Fibroblast of skin of back (primary cell): ENCODE measurements around the gene HDAC10.
"Not testable (repeated sequence)": the region's sequence is repeated elsewhere in the genome, so short reads cannot be mapped to it uniquely, and the experiment has no call there.

Experiments used
- DNase-seq: peaks from one replicate; pipeline ENCODE4 v3.0.0-alpha.2; 2013

HDAC10 gene

DNA sequence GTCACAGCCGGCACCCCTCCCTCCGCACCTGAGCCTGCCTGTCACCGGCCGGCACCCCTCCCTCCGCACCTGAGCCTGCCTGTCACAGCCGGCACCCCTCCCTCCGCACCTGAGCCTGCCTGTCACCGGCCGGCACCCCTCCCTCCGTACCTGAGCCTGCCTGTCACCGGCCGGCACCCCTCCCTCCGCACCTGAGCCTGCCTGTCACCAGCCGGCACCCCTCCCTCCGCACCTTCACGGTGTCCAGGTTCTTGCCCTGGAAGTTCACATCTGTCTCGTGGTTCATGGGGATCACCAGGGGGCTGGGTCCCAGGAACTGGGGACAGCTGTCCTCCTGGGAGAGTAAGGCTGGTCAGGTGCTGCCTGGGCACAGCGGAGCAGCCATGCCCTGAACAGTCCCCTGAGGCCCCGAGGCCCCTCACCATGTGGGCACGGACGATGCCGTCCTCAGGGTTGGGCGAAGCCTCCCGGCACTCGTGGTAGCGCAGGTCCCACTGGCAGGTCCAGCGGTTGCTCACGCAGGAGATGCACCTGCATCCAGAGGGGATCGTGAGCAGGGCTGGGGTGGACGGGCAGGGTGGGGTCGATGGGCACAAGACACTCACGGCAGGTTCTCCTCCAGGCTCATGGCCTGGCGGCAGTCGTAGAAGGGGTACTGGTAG, 34.6 kb upstream of the HDAC10 start:
- no peak for DNase-seq

GRCh38 chr22:50284479-50284878, 33.4 kb upstream of the HDAC10 start:
- DNase-seq, result no peak

- DNase-seq, result no peak
Observed at GRCh38 chr22:50283821-50284220, 32.8 kb upstream of the HDAC10 start.

DNA sequence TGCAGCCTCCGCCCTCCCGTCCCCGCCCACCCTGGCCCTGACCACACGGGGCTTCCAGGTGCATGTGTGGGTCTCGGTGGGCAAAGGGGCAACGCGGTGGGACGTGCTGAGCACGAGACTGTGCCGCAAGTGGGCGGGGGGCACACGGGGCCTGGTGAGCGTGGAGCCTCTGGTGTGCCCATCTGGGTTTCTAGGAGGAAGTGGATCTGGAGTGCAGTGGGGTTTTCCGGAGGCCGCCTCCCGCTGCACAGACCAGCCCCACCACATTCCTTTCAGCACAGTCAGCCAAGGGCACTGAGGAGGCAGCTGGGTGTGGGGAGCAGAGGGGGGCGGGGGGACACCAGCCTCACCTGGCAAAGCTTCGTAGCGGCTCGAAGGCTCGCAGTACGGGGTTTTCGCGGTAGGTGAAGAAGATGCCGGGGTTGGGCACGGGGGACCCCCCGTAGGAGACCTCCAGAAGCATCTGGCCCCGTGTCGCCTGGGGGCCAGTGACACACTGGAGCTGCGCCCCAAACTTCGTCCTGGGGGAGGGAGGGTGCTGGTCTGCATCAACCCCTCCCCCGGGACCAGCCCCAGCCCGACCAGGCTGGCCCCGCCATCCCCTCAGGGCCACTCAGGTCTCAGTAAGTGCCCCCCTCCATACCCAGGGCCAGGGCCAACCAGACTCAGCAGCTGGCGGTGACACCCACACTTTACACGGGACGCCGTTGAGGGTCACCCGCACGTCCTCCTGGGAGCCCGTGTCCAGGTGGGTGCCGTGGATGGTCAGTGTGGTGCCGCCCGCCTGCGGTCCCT, 31.5 kb upstream of the HDAC10 start:
- DNase-seq, result peak; percentile 82

DNA sequence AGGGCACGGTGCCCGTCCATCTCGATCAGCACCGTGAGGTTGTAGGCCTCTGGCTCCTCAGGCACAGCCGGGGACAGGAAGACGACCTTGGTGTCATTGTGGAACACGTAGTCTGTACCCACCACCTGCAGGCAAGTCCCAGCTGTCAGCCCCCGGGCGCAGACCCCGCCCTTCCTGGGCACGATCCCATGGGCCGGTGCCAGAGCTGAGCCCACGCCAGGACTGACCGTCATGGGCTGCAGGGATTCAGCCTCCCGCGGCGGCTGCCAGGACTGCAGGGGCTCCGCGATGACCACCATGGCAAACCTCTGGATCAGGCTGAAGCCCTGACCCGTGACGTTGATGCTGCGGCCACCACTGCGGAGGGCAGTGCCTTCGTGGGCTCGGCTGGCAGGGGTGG, 30.9 kb upstream of the HDAC10 start:
- no peak for DNase-seq

- DNase-seq, result no peak
Observed at GRCh38 chr22:50281384-50281760, 30.3 kb upstream of the HDAC10 start.

DNA sequence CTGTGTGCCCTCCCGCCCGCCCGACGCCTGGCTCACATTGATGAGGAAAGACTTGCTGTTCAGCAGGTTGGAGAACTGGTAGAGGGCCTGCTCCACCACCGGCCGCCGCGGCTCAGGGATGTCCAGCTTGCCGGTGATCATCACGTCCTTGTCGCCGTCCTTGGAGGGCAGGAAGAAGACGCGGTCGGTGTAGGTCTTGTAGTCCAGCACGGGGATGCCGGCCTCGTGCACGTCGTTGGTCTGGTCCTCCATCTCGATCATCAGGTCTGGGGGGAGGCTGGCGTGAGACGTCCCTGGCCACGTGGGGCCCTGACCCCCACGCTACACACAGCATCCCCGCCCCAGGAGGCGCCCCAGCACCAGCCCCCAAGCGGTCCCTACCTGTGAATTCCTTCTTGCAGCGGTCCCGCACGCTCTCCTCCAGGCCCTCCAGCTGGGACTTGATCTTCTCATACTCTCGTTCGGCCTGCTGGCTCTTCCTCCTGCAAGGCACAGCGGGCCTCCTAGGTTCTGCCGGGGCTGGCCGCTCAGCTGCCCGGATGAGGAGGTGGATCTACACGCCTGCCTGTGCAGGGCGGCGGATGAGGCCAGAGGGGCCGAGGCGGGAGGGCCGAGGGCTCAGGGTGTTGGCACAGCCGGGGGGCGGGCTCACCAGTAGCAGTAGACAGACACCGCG, 29.8 kb upstream of the HDAC10 start:
- no peak for DNase-seq

DNA sequence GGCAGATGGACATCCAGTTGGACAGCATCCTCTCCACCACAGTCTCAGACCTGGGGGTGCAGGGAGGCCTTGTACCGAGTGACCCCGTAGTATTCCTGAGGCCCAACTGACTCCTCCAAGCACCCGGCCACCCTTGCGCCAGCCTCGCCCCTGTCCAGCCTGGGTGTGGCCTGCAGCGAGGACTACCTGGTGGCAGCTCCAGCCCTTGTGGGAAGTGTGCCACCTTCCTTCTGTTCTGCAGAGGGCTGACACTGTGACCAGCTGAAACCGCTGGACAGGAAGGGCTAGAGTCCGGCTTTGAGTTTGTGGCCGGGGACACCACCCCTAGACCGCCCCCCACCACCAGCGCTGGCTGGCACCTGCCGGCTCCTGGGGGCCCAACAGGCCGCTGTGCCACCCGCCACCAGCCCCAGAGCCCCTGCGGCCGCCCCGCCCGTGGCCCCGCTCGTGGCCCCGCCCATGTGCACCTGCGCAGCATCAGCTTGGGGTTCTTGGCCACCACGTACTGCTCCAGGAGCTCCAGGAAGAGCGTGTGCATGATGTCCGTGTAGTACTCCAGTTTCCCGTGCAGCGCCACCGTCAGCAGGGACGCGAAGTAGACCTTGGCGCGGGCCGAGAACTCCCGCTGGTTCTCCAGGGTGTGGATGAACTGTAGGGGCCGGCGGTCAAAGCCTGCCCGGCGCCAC, 29.1 kb upstream of the HDAC10 start:
- DNase-seq, result no peak

- DNase-seq, result no peak
Observed at GRCh38 chr22:50278956-50279619, 28.0 kb upstream of the HDAC10 start.

GRCh38 chr22:50278461-50278860, 27.4 kb upstream of the HDAC10 start:
- no peak for DNase-seq

- no peak for DNase-seq
Observed at GRCh38 chr22:50277761-50278160, 26.7 kb upstream of the HDAC10 start.

- DNase-seq, result peak; percentile 43
Observed at GRCh38 chr22:50276143-50276542, 25.1 kb upstream of the HDAC10 start.

- no peak for DNase-seq
Observed at GRCh38 chr22:50275181-50276055, 24.4 kb upstream of the HDAC10 start.

DNA sequence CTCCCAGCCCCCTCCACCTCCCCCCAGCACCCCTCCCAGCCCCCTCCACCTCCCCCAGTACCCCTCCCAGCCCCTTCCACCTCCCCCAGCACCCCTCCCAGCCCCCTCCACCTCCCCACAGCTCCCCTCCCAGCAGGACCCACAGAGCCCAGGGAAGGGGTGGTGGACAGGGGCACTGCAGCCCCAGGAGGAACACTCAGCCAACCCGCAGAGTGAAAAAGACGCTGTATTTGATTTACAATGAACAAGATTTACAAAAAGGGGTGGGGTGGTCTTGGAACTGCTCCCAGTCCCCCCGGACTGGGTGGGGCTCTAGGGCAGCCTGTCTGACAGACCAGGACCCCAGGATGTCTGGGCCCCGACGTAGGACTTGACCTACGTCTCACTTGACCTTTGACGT, 23.7 kb upstream of the HDAC10 start:
- no peak for DNase-seq

DNA sequence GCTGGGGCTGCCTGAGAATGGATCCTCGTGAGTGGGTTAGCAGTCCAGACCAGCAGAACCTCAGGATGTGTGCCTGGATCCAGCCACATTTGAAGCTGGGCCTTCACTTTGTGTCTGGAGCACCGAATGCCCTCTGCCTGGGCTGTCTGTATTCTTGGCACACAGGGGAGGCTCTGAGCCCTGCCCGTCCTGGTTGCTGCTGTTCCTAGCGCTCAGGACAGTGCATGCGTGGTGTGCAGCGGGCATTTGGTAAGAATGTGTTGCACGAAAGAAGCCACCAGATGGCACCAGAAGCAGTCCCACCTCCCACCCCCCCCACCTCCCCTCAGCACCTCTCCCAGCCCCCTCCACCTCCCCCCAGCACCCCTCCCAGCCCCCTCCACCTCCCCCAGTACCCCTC, 23.2 kb upstream of the HDAC10 start:
- DNase-seq, result peak; percentile 54

- DNase-seq, result not testable (repeated sequence)
Observed at GRCh38 chr22:50273781-50274180, 22.7 kb upstream of the HDAC10 start.

GRCh38 chr22:50273352-50273751, 22.3 kb upstream of the HDAC10 start:
- DNase-seq, result not testable (repeated sequence)

GRCh38 chr22:50272044-50272802, 21.2 kb upstream of the HDAC10 start:
- no peak for DNase-seq

- DNase-seq, result peak; percentile 64
Observed at GRCh38 chr22:50271519-50271970, 20.5 kb upstream of the HDAC10 start.

- DNase-seq, result peak; percentile 65
Observed at GRCh38 chr22:50270666-50271394, 19.8 kb upstream of the HDAC10 start.
